HEK293T (cell line): ENCODE results near the gene SERGEF.

Experiments used
- CTCF ChIA-PET: fragments of 350-600 bp; formaldehyde crosslinking; extraction: SDS; loops from one replicate; lab custom pipeline; 2021; ENCODE audit warnings: antibody characterized with exemption, inconsistent platforms; lab: Yijun Ruan, JAX
- POLR2A ChIA-PET: fragments of 350-600 bp; formaldehyde crosslinking; extraction: SDS; loops from one replicate; lab custom pipeline; 2020; ENCODE audit warnings: antibody characterized with exemption, inconsistent platforms; lab: Yijun Ruan, JAX
- DNase-seq: peaks from one replicate; pipeline ENCODE4 v3.0.0; 2012; ENCODE audit warnings: mixed read lengths; ENCODE audit errors: extremely low spot score
- ARNT ChIP-seq: fragments of 450-650 bp; IDR thresholded peaks from 2 replicates; pipeline ENCODE4 v1.6.1; 2017; ENCODE audit warnings: mild to moderate bottlenecking
- BHLHE40 ChIP-seq: fragments of 450-650 bp; IDR thresholded peaks from 2 replicates; pipeline ENCODE4 v1.6.1; 2016; ENCODE audit warnings: mild to moderate bottlenecking, moderate library complexity, borderline replicate concordance
- CTBP1 ChIP-seq: fragments of 450-650 bp; IDR thresholded peaks from 2 replicates; pipeline ENCODE4 v1.6.1; 2016; ENCODE audit warnings: borderline replicate concordance
- ELF4 ChIP-seq: fragments of 450-650 bp; IDR thresholded peaks from 2 replicates; pipeline ENCODE4 v1.6.1; 2017; ENCODE audit warnings: antibody characterized with exemption
- FOXA1 ChIP-seq: fragments of 450-650 bp; IDR thresholded peaks from 2 replicates; pipeline ENCODE4 v1.6.1; 2016; ENCODE audit warnings: mild to moderate bottlenecking
- FOXK2 ChIP-seq: fragments of 450-650 bp; IDR thresholded peaks from 2 replicates; pipeline ENCODE4 v1.6.1; 2016; ENCODE audit warnings: mild to moderate bottlenecking
- FOXM1 ChIP-seq: fragments of 450-650 bp; IDR thresholded peaks from 2 replicates; pipeline ENCODE4 v1.6.1; 2017; ENCODE audit warnings: mild to moderate bottlenecking, borderline replicate concordance
- HDGF ChIP-seq: fragments of 450-650 bp; IDR thresholded peaks from 2 replicates; pipeline ENCODE4 v1.6.1; 2017; ENCODE audit warnings: antibody characterized with exemption, borderline replicate concordance
- L3MBTL2 ChIP-seq: fragments of 450-650 bp; conservative IDR thresholded peaks from 2 replicates; pipeline ENCODE4 v1.6.1; 2016; ENCODE audit warnings: mild to moderate bottlenecking
- LEF1 ChIP-seq: fragments of 450-650 bp; IDR thresholded peaks from 2 replicates; pipeline ENCODE4 v1.6.1; 2017; ENCODE audit warnings: mild to moderate bottlenecking, borderline replicate concordance
- NFRKB ChIP-seq: fragments of 450-650 bp; IDR thresholded peaks from 2 replicates; pipeline ENCODE4 v1.6.1; 2016; ENCODE audit warnings: mild to moderate bottlenecking, moderate library complexity
- PKNOX1 ChIP-seq: fragments of 450-650 bp; IDR thresholded peaks from 2 replicates; pipeline ENCODE4 v1.6.1; 2016
- SP1 ChIP-seq: fragments of 450-650 bp; IDR thresholded peaks from 2 replicates; pipeline ENCODE4 v1.6.1; 2017
- SUZ12 ChIP-seq: fragments of 450-650 bp; IDR thresholded peaks from 2 replicates; pipeline ENCODE4 v1.6.1; 2016; ENCODE audit warnings: mild to moderate bottlenecking
- TARDBP ChIP-seq: fragments of 450-650 bp; IDR thresholded peaks from 2 replicates; pipeline ENCODE4 v1.6.1; 2016
- ZNF384 ChIP-seq: fragments of 450-650 bp; IDR thresholded peaks from 2 replicates; pipeline ENCODE4 v1.6.1; 2016

Gene SERGEF

GRCh38 chr11:17838102-17838501, 174.7 kb downstream of the SERGEF start:
- CTCF ChIA-PET = interaction anchor here (0.5 kb wide), 1 partner anchor 451 kb away, joined by 3 read pairs; no protein-coding TSS in a partner anchor
- POLR2A ChIA-PET = no interaction called here
- no peak for DNase-seq
- TF ChIP-seq CTBP1 (no peak), SP1 (no peak), LEF1 (no peak), FOXK2 (no peak), FOXM1 (no peak)

GRCh38 chr11:17831883-17832282, 181.0 kb downstream of the SERGEF start:
- ChIA-PET POLR2A (no interaction called here), CTCF (no interaction called here)
- DNase-seq = no peak
- TF ChIP-seq CTBP1 (no peak), HDGF (no peak), FOXK2 (no peak), SUZ12 (no peak), ARNT (no peak)

- CTCF ChIA-PET = no interaction called here
- TF ChIP-seq PKNOX1 = no peak
- no peak for TF ChIP-seq ELF4
- TF ChIP-seq SP1 = no peak
- no peak for TF ChIP-seq NFRKB
- no peak for TF ChIP-seq LEF1
- no peak for TF ChIP-seq HDGF
- TF ChIP-seq CTBP1 = no peak
- no peak for TF ChIP-seq L3MBTL2
- no peak for TF ChIP-seq FOXA1
- TF ChIP-seq ARNT = no peak
- DNase-seq = no peak
- POLR2A ChIA-PET = no interaction called here
Measured at GRCh38 chr11:17831228-17831627, 181.6 kb downstream of the SERGEF start.

GRCh38 chr11:17828311-17828751, 184.5 kb downstream of the SERGEF start:
- no peak for DNase-seq
- ChIA-PET CTCF (interaction anchor here (0.9 kb wide), 1 partner anchor 98 kb away, joined by 4 read pairs; no protein-coding TSS in a partner anchor), POLR2A (no interaction called here)
- no peak for TF ChIP-seq FOXM1

- ChIA-PET POLR2A (no interaction called here), CTCF (interaction anchor here (0.6 kb wide), 1 partner anchor 754 kb away, joined by 4 read pairs; no protein-coding TSS in a partner anchor)
- TF ChIP-seq HDGF (no peak), SP1 (no peak), FOXA1 (no peak), SUZ12 (no peak), ELF4 (no peak), FOXM1 (no peak), BHLHE40 (no peak), ARNT (no peak), LEF1 (no peak), TARDBP (no peak), L3MBTL2 (no peak)
Measured at GRCh38 chr11:17827006-17827405, 185.8 kb downstream of the SERGEF start.

GRCh38 chr11:17822401-17822781, 190.5 kb downstream of the SERGEF start:
- TF ChIP-seq BHLHE40 = no peak
- no peak for TF ChIP-seq ELF4
- no peak for TF ChIP-seq FOXM1
- TF ChIP-seq TARDBP = no peak
- no peak for TF ChIP-seq LEF1
- TF ChIP-seq SUZ12 = no peak
- no peak for TF ChIP-seq HDGF
- no peak for TF ChIP-seq ZNF384
- TF ChIP-seq NFRKB = no peak
- TF ChIP-seq SP1 = no peak
- TF ChIP-seq CTBP1 = no peak
- no peak for TF ChIP-seq PKNOX1
- no peak for TF ChIP-seq L3MBTL2
- no peak for TF ChIP-seq FOXA1
- TF ChIP-seq ARNT = no peak
- no peak for TF ChIP-seq FOXK2
- no peak for DNase-seq
- CTCF ChIA-PET = interaction anchor here (0.9 kb wide), 1 partner anchor 92 kb away, joined by 4 read pairs; no protein-coding TSS in a partner anchor
- POLR2A ChIA-PET = no interaction called here

More at GRCh38 chr11:17827006-17827405, 185.8 kb downstream of the SERGEF start:
- peak; percentile 22 for DNase-seq

GRCh38 chr11:17821648-17822400, 191.0 kb downstream of the SERGEF start:
- CTCF ChIA-PET = interaction anchor here (0.9 kb wide), 1 partner anchor 91 kb away, joined by 4 read pairs; no protein-coding TSS in a partner anchor
- TF ChIP-seq ZNF384 = no peak
- no peak for TF ChIP-seq FOXA1
- no peak for TF ChIP-seq FOXK2
- POLR2A ChIA-PET = no interaction called here
- DNase-seq = no peak
